Amygdala (tissue), 56 donors: ENCODE data around the gene ATF1.
"Not testable (repeated sequence)": the region's sequence is repeated elsewhere in the genome, so short reads cannot be mapped to it uniquely, and the experiment has no call there.

Experiments used
- DNase-seq, 56 donors: peaks; one replicate each; lab custom pipeline; 2025; lab: John Stamatoyannopoulos, UW

ATF1 gene

DNA sequence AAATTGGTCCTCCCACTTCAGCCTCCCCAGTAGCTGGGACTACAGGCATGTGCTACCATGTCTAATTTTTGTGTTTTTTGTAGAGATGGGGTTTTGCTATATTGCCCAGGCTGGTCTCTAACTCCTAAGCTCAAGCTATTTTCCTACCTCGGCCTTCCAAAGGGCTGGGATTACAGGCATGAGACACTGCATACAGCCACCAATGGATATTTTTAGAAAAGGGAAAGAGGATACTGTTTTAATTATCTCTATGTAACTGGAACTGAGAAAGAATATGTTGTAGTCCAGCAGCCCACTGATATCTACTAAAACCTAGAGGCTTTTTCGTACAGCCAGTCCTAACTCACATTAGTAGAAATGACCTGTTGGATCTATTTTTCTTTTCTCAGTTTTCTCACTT, 85.1 kb downstream of the ATF1 start:
- DNase-seq: no peak

DNA sequence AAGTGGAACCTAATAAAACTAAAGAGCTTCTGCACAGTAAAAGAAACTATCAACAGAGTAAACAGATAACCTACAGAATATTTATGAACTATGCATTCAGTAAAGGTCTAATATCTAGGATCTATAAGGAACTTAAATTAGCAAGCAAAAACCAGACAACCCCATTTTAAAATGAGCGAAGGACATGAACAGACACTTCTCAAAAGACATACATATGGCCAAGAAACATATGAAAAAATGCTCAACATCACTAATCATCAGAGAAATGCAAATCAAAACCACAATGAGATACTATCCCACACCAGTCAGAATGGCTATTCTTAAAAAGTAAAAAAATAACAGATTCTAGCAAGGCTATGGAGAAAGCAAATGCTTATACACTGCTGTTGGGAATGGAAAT, 91.3 kb downstream of the ATF1 start:
- not testable (repeated sequence) for DNase-seq

DNA sequence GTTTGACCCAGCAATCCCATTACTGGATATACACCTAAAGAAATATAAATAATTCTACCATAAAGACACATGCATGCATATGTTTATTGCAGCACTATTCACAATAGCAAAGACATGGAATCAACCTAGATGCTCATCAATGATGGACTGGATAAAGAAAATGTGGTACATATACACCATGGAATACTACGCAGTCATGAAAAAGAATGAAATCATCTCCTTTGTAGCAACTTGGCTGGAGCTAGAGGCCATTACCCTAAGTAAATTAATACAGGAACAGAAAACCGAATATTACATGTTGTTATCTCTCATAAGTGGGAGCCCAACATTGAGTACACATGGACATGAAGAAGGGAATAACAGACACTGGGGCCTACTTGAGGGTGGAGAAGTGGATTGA, 91.8 kb downstream of the ATF1 start:
- DNase-seq: not testable (repeated sequence)

DNA sequence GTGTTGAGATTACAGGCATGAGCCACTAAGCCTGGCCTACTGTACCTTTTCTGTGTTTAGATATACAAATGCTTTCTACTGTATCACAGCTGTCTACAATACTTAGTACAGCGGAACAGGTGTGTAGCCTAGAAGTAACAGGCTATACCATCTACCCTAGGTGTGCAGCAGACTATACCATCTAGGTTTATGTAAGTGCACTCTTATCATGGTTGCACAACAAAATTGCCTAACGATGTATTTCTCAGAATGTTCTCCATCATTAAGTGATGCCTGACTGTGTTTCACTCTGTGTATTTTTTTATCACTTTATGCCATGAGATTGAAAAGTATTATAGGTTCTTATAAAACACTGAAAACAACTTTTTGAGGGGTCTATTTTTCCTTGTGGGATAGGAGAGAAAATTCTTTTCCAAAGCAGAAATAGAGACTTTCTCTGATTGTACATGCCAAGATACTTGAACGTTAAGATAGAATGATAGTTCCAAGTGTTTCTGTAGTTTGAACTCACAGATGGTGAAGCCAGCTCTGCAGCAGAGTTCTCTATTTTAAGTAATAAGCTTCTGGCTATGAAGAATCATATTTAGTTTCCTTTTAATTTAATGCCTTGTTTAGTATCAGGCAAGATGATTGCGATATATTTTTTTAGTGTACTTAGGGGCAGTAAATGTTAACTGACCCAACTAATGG, 95.9 kb downstream of the ATF1 start:
- DNase-seq: no peak

DNA sequence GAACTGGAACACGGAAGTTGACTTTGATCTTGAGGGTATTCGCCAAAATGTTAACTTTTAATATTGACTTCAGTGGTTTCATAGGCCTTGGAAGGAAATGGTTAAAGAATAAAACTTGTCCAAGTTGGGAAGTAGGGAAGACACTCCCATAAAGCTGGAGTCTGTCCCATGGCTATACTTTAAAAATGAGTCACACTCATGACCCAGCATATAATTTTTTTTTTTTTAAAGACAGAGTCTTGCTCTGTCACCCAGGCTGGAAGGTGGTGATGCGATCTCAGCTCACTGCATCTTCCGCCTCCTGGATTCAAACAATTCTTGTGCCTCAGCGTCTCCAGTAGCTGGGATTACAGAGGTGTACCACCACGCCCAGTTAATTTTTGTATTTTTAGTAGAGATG, 98.4 kb downstream of the ATF1 start:
- DNase-seq: no peak

DNA sequence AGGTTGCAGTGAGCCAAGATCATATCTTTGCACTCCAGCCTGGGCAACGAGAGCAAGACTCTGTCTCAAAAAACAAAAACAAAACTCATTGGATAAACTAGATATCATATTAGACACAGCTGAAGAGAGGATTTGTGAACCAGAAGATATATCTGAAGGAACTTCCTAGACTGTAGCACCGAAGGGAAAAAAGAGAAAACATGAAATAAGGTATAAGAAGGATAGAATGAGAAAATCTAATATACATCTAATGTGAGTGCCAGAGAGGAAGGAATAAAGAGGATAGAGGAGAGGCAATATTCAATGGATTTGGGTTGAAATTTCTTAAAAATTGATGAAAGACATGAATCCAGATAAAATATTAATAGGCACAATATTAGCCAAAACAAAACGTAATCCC, 101.4 kb downstream of the ATF1 start:
- no peak for DNase-seq

DNA sequence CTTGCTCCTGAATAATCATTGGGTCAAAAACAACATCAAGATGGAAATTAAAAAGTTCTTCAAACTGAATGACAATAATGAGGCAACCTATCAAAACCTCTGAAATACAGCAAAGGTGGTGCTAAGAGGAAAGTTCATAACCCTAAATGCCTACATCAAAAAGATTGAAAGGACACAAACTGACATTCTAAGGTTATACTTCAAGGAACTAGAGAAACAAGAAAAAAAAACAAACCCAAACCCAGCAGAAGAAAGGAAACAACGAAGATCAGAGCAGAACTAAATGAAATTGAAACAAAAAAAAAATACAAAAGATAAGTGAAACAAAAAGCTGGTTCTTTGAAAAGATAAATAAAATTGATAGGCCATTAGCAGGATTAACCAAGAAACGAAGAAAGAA, 105.0 kb downstream of the ATF1 start:
- not testable (repeated sequence) for DNase-seq
